GM12878 (cell line): ENCODE measurements around the gene LRP5. TPM values are rescaled to one million over a fixed set of nuclear protein-coding genes. Genes with fewer than 3 reads are reported as not detected.

ENCODE experiments used
- BACH1 ChIP-seq: fragments of 450-650 bp; IDR thresholded peaks from 2 replicates; pipeline ENCODE4 v1.6.1; 2017; ENCODE audit warnings: mild to moderate bottlenecking, borderline replicate concordance
- BHLHE40 ChIP-seq, 2 experiments: fragments of 450-650 bp in 1 of 2; IDR thresholded peaks; 2 replicates each; pipeline ENCODE4 v1.6.1; 2011 to 2017; ENCODE audit warnings: low read depth in 2 of 2, borderline replicate concordance in 1 of 2, improper control_type of control experiment in 1 of 2, low read length in 1 of 2, mild to moderate bottlenecking in 1 of 2
- CTCF ChIP-seq, 3 experiments: IDR thresholded peaks in 2 of 3; conservative IDR thresholded peaks in 1 of 3; 2 replicates each; pipeline ENCODE4 v1.5.1; 2011; ENCODE audit warnings: low read depth in 3 of 3, low read length in 3 of 3, mild to moderate bottlenecking in 3 of 3, control low read depth in 2 of 3, moderate library complexity in 2 of 3, inconsistent platforms in 1 of 3, mixed read lengths in 1 of 3; ENCODE audit not compliant: control insufficient read depth in 2 of 3, insufficient read depth in 1 of 3; ENCODE audit errors: extremely low read depth in 1 of 3
- DPF2 ChIP-seq: fragments of 450-650 bp; IDR thresholded peaks from 2 replicates; pipeline ENCODE4 v1.6.1; 2017; ENCODE audit warnings: mild to moderate bottlenecking
- EED ChIP-seq: sonication (generic); IDR thresholded peaks from 2 replicates; pipeline ENCODE4 v1.6.1; 2016; ENCODE audit warnings: antibody characterized with exemption, low read depth
- FOXM1 ChIP-seq: IDR thresholded peaks from 2 replicates; pipeline ENCODE4 v1.6.1; 2012; ENCODE audit warnings: low read depth, mild to moderate bottlenecking, inconsistent platforms, low read length, moderate library complexity
- JUND ChIP-seq: IDR thresholded peaks from 2 replicates; pipeline ENCODE4 v1.6.1; 2012; ENCODE audit warnings: low read depth, mild to moderate bottlenecking, low read length, improper control_type of control experiment, moderate library complexity
- KAT2A ChIP-seq: conservative IDR thresholded peaks from 2 replicates; pipeline ENCODE4 v1.6.1; 2011; ENCODE audit warnings: low read depth, low read length; ENCODE audit not compliant: control insufficient read depth
- KDM1A ChIP-seq: fragments of 200-600 bp; sonication (generic); IDR thresholded peaks from 2 replicates; pipeline ENCODE4 v1.6.1; 2016; ENCODE audit warnings: borderline replicate concordance
- NR2C1 ChIP-seq: fragments of 450-650 bp; IDR thresholded peaks from 2 replicates; pipeline ENCODE4 v1.6.1; 2017; ENCODE audit warnings: antibody characterized with exemption, mild to moderate bottlenecking, moderate library complexity
- NR2C2 ChIP-seq: IDR thresholded peaks from 2 replicates; pipeline ENCODE4 v1.6.1; 2011; ENCODE audit warnings: borderline replicate concordance, low read depth; ENCODE audit not compliant: control insufficient read depth, insufficient read length
- PKNOX1 ChIP-seq: fragments of 450-650 bp; IDR thresholded peaks from 2 replicates; pipeline ENCODE4 v1.6.1; 2016; ENCODE audit warnings: mild to moderate bottlenecking
- polyA plus RNA-seq, 11 experiments: library from polyadenylated mRNA; depleted of rRNA in 4 of 11; unstranded in 6 of 11; stranded (reverse) in 5 of 11; fragments of >200 nt; fragmentation: Nextera tagmentation in 4 of 11; fragmentation: Illumina TruSeq in 1 of 11; extraction: Ambion mirVana in 4 of 11; extraction: Trizol in 1 of 11; gene quantifications; 1 replicate in 1 of 11; 2 replicates in 10 of 11; pipeline versions ENCODE4 v1.2.1 to v1.2.3, GENCODE V29; 2011 to 2016; ENCODE audit warnings: inconsistent platforms in 2 of 11, missing spikeins in 2 of 11, low read depth in 1 of 11
- total RNA-seq, 4 experiments: library from RNA; depleted of rRNA in 3 of 4; stranded (reverse); fragments of >200 nt in 3 of 4; fragmentation: Illumina TruSeq in 1 of 4; extraction: Trizol in 1 of 4; gene quantifications; 2 replicates each; pipeline versions ENCODE4 v1.2.1 to v1.2.3, GENCODE V29; 2013 to 2021
- TF ChIP-seq, protein P1 (sequence below): IDR thresholded peaks from 2 replicates; pipeline ENCODE4 v1.6.1; 2011; ENCODE audit warnings: borderline replicate concordance, low read depth, mild to moderate bottlenecking, moderate library complexity, mixed read lengths, low read length; ENCODE audit not compliant: insufficient read depth; ENCODE audit errors: extremely low read length

Gene LRP5
- total and polyA plus RNA-seq, 10 of the 15 experiments (the other 5 are each of a cell fraction or from before 2014, with no cell fraction given): 0.37 to 34.0 (median 6.6) TPM

GRCh38 chr11:68271781-68272608 is 40.4 kb upstream of the LRP5 start, which contains the start of gene C11orf24 (continued):
- no peak for TF ChIP-seq KAT2A
- TF ChIP-seq FOXM1: no peak
- TF ChIP-seq NR2C2: no peak
- TF ChIP-seq NR2C1: peak; percentile 49; the same call in 1 of the 2 replicates
- TF ChIP-seq CTCF (IDR thresholded peaks at IDR 0.05 in 2 of 3, conservative IDR thresholded peaks at IDR 0.05 in 1 of 3; ENCODE audit: control insufficient read depth in 2 of 3, extremely low read depth in 1 of 3, insufficient read depth in 1 of 3, low read depth in 3 of 3, low read length in 3 of 3): no peak
- peak; percentile 73 for TF ChIP-seq JUND
- TF ChIP-seq BHLHE40 (IDR thresholded peaks at IDR 0.05; ENCODE audit: borderline replicate concordance in 1 of 2, low read depth in 2 of 2, low read length in 1 of 2): peak; percentile 11 to 73; a peak in 2 of 4 replicates
- no peak for TF ChIP-seq KDM1A
- no peak for TF ChIP-seq EED
- peak; percentile 92 for TF ChIP-seq DPF2
- TF ChIP-seq PKNOX1: no peak; the same call in 1 of the 2 replicates
- peak; percentile 68 for TF ChIP-seq BACH1
- TF ChIP-seq, protein P1, sequence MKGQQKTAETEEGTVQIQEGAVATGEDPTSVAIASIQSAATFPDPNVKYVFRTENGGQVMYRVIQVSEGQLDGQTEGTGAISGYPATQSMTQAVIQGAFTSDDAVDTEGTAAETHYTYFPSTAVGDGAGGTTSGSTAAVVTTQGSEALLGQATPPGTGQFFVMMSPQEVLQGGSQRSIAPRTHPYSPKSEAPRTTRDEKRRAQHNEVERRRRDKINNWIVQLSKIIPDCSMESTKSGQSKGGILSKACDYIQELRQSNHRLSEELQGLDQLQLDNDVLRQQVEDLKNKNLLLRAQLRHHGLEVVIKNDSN: no peak
